Neutrophil (primary cell): ENCODE results near the gene SLC36A3.

ENCODE experiments used
- H3K27ac ChIP-seq: fragments of 200-600 bp; sonication (generic); 2 replicates; pipeline ENCODE4 v1.5.1; 2016; ENCODE audit warnings: mild to moderate bottlenecking, moderate library complexity
- H3K27me3 ChIP-seq: fragments of 200-600 bp; sonication (generic); 2 replicates; pipeline ENCODE4 v1.6.0; 2016; ENCODE audit warnings: mild to moderate bottlenecking
- H3K36me3 ChIP-seq: fragments of 200-600 bp; sonication (generic); 2 replicates; pipeline ENCODE4 v1.5.1; 2017
- H3K4me1 ChIP-seq, 2 experiments: fragments of 200-600 bp in 1 of 2; sonication (generic) in 1 of 2; 1 replicate in 1 of 2; 2 replicates in 1 of 2; pipeline versions ENCODE4 v1.5.1 to v1.6.1; 2013 to 2016; ENCODE audit warnings: low read depth in 1 of 2, low read length in 1 of 2, mild to moderate bottlenecking in 1 of 2, moderate library complexity in 1 of 2; ENCODE audit not compliant: control insufficient read depth in 1 of 2, insufficient read depth in 1 of 2
- H3K4me3 ChIP-seq, 2 experiments: fragments of 200-600 bp in 1 of 2; sonication (generic) in 1 of 2; 1 replicate in 1 of 2; 2 replicates in 1 of 2; pipeline ENCODE4 v1.5.1; 2013 to 2016; ENCODE audit warnings: low read depth in 1 of 2, low read length in 1 of 2, mild to moderate bottlenecking in 1 of 2, moderate library complexity in 1 of 2
- H3K9me3 ChIP-seq: fragments of 200-600 bp; sonication (generic); 2 replicates; pipeline ENCODE4 v1.5.1; 2016
- TF ChIP-seq, protein P1 (sequence below): fragments of 200-600 bp; sonication (generic); IDR thresholded peaks from 2 replicates; pipeline ENCODE4 v1.5.1; 2016; ENCODE audit warnings: antibody characterized with exemption

The SLC36A3 gene

DNA sequence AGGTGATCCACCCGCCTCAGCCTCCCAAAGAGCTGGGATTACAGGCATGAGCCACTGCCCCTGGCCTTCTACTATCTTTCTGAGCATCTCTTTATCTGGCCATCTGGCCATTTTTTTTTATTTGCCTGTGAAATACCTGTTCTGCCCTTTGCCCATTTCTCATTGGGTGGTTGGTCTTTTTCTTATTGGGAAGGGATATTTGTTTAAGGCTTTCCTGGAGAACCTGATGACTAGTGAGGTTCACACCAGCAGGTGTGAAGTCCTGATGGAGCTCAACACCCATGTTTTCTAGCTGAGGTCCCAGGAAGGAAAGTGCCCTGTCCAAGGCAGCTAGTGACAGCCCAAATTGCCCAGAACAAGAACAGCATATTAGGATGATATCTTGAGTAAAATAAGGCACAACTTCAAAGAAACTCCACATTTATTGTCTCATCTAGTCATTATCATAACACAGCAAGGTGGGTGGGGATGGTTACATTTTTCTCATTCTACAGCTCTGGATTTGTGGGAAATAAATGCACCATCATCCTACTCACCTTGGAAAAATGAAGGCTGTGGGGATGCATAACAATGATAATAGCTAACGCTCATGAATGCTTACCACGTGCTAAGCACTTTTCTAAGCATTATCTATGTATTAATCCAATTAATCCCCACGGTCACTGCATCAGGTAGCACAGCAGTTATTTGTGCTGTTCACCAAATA is 20.3 kb downstream of the SLC36A3 start:
- Histone ChIP-seq H3K4me1 (no peaks in the 10 kb centered on the region), H3K27ac (no peak overlapping the region), H3K9me3 (no peaks in the 10 kb centered on the region), H3K4me3 (no peak overlapping the region), H3K27me3 (no peaks in the 10 kb centered on the region), H3K36me3 (no peaks in the 10 kb centered on the region)
- TF ChIP-seq, protein P1, sequence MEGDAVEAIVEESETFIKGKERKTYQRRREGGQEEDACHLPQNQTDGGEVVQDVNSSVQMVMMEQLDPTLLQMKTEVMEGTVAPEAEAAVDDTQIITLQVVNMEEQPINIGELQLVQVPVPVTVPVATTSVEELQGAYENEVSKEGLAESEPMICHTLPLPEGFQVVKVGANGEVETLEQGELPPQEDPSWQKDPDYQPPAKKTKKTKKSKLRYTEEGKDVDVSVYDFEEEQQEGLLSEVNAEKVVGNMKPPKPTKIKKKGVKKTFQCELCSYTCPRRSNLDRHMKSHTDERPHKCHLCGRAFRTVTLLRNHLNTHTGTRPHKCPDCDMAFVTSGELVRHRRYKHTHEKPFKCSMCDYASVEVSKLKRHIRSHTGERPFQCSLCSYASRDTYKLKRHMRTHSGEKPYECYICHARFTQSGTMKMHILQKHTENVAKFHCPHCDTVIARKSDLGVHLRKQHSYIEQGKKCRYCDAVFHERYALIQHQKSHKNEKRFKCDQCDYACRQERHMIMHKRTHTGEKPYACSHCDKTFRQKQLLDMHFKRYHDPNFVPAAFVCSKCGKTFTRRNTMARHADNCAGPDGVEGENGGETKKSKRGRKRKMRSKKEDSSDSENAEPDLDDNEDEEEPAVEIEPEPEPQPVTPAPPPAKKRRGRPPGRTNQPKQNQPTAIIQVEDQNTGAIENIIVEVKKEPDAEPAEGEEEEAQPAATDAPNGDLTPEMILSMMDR: no peak

DNA sequence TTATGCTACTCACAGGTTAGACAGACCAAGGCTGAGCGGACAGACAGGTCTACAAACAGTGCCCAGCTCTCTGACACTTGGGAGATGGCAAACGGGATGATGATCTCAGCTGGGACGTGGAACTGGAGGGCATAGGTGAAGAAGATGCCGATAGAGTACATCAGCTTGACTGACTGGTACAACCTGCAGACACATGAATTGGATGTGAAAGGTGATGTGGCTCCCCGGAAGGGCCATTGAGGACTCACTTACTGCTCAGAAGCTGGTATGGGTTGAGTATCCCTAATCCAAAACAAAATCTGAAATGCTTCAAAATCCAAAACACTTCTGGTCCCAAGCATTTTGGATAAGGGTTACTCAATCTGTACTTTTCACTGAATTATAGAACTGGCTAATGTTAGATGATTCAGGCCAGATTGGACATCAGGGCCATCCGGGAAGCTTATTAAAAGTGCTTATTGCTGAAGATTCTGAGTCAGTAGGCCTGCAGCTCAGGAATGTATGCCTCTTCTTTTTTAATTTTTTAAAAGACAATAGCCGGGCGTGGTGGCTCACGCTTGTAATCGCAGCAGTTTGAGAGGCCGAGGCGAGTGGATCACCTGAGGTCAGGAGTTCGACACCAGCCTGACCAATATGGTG is 22.4 kb downstream of the SLC36A3 start:
- Histone ChIP-seq H3K4me1 (no peaks in the 10 kb centered on the region), H3K9me3 (no peaks in the 10 kb centered on the region), H3K27ac (no peak overlapping the region), H3K4me3 (no peak overlapping the region), H3K27me3 (no peaks in the 10 kb centered on the region), H3K36me3 (no peaks in the 10 kb centered on the region)
- TF ChIP-seq, protein P1: no peak

DNA sequence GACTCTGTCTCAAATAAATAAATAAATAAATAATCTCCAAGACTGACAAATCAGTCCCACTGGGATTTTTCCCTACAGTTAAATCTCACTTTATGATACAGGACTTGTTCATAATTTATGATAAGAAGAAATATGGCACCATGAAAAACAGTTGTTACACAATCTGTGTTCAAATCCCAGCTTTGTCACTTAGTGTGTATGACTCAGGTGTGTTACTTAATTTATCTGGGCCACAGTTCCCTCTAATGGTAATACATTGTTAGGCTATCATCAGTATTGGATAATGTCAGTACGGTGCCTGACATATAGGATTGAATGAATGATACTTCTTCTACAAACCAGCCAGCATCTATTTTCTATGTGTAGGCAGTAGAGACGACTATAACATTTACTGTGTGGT is 23.1 kb downstream of the SLC36A3 start:
- TF ChIP-seq, protein P1: no peak
- Histone ChIP-seq H3K27me3 (no peaks in the 10 kb centered on the region), H3K9me3 (no peaks in the 10 kb centered on the region), H3K4me3 (no peak overlapping the region), H3K36me3 (no peaks in the 10 kb centered on the region), H3K4me1 (no peaks in the 10 kb centered on the region), H3K27ac (no peak overlapping the region)

DNA sequence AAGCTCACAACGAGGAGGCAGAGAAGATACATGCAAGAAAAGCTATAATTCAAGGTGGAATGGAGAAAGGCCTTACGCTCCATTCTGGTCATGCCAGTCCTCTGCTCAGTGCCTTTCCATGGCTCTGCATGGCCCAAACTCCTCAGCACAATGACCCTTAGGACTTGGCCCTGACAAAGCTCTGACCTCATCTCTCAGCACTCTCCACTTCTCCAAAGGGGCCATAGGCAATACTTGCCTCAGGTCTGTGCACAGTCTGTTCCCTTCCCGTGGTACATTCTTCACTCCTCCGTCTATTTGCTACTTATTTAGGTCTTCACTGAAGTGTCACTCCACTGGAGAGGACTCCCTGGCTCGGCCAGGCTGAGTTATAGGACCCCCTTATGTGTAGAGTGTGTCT is 24.7 kb downstream of the SLC36A3 start:
- no peaks in the 10 kb centered on the region for H3K4me1 ChIP-seq
- no peak overlapping the region for H3K4me3 ChIP-seq
- no peaks in the 10 kb centered on the region for H3K36me3 ChIP-seq
- no peaks in the 10 kb centered on the region for H3K27me3 ChIP-seq
- no peak overlapping the region for H3K27ac ChIP-seq
- no peaks in the 10 kb centered on the region for H3K9me3 ChIP-seq
- TF ChIP-seq, protein P1: no peak

DNA sequence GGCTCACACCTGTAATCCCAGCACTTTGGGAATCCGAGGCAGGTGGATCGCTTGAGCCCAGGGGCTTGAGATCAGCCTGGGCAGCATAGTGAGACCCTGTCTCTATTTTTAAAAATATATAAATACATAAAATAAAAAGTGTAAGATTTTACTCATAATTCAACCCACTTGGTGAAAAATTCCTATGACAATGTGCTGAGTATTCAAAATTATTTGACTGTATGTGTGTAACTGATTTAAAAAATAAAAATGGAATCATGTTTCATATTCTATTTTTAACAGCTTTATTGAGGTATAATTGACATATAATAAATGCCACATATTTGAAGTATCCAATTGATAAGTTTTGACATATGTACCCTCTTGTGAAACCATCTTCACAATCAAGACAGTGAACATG is 27.8 kb downstream of the SLC36A3 start:
- Histone ChIP-seq H3K4me1 (no peaks in the 10 kb centered on the region), H3K36me3 (no peaks in the 10 kb centered on the region), H3K9me3 (no peaks in the 10 kb centered on the region), H3K27ac (no peak overlapping the region), H3K27me3 (no peaks in the 10 kb centered on the region), H3K4me3 (no peak overlapping the region)
- TF ChIP-seq, protein P1: no peak
